ENCODE data around the gene ADTRP. TPM values are rescaled to one million over a fixed set of nuclear protein-coding genes. Genes with fewer than 3 reads are reported as not detected.

Gene ADTRP
- total RNA-seq, 4 donors from 2014 or later, result 119 to 199 (median 181) TPM

GRCh38 chr6:11795403-11795802, 16.8 kb upstream of the ADTRP start:
- 63 to 72% methylated on average over 4 of the region's 4 CpGs for WGBS, 2 donors (ENCODE audit: low coverage in 1 of 2)
- DNase-seq, result no peak

GRCh38 chr6:11793277-11793676, 14.7 kb upstream of the ADTRP start:
- in situ Hi-C loops (cut with MboI; ENCODE audit: low pct_ligation_motif_present in 1 of 4, low pct_unique_long_range_greater_than_20kb in 1 of 4, low sequenced_read_pairs in 3 of 4), result no loop called here
- intact Hi-C loops (cut with DNase I; ENCODE audit: low total_unique reads), result no loop called here

More at GRCh38 chr6:11795403-11795802, 16.8 kb upstream of the ADTRP start:
- in situ Hi-C loops (cut with MboI; ENCODE audit: low pct_ligation_motif_present in 1 of 4, low pct_unique_long_range_greater_than_20kb in 1 of 4, low sequenced_read_pairs in 3 of 4) (no loop called here), intact Hi-C loops (cut with DNase I; ENCODE audit: low total_unique reads) (no loop called here)
- H3K9me3 ChIP-seq, result no peaks in the 10 kb centered on the region
- TF ChIP-seq EP300 (IDR thresholded peaks at IDR 0.05; ENCODE audit: low read depth) (no peak), POLR2A (IDR thresholded peaks at IDR 0.05) (no peak), CTCF (IDR thresholded peaks at IDR 0.05) (no peak), POLR2AphosphoS5 (IDR thresholded peaks at IDR 0.05) (no peak)
- H3K4me1 ChIP-seq, result peaks cover 0 to 18% (median 2%) of the 10 kb centered on the region in 4 donors
- H3K36me3 ChIP-seq, result no peaks in the 10 kb centered on the region
- no peaks in the 10 kb centered on the region for H3K27me3 ChIP-seq
- H3K27ac ChIP-seq, result peak overlapping the region; percentile 48 to 59 (median 50)
- no peak overlapping the region for H3K4me3 ChIP-seq

GRCh38 chr6:11791354-11792107, 12.9 kb upstream of the ADTRP start:
- no peak for DNase-seq
- in situ Hi-C loops (cut with MboI; ENCODE audit: low pct_ligation_motif_present in 1 of 4, low pct_unique_long_range_greater_than_20kb in 1 of 4, low sequenced_read_pairs in 3 of 4) (no loop called here), intact Hi-C loops (cut with DNase I; ENCODE audit: low total_unique reads) (no loop called here)
- no peak overlapping the region for H3K4me3 ChIP-seq
- H3K4me1 ChIP-seq, result peaks cover 0 to 15% (median 3%) of the 10 kb centered on the region in 4 donors
- H3K36me3 ChIP-seq, result no peaks in the 10 kb centered on the region
- H3K27me3 ChIP-seq, result no peaks in the 10 kb centered on the region
- WGBS, 2 donors (ENCODE audit: low coverage in 1 of 2), result 83 to 87% methylated on average over 2 to 8 of the region's 8 CpGs
- no peaks in the 10 kb centered on the region for H3K9me3 ChIP-seq
- no peak overlapping the region for H3K27ac ChIP-seq
- TF ChIP-seq CTCF (IDR thresholded peaks at IDR 0.05), result no peak
- TF ChIP-seq POLR2A (IDR thresholded peaks at IDR 0.05), result no peak
- no peak for TF ChIP-seq POLR2AphosphoS5 (IDR thresholded peaks at IDR 0.05)
- no peak for TF ChIP-seq EP300 (IDR thresholded peaks at IDR 0.05; ENCODE audit: low read depth)

More at GRCh38 chr6:11793277-11793676, 14.7 kb upstream of the ADTRP start:
- DNase-seq, result no peak
- 72 to 75% methylated on average over 1 of the region's 1 CpG for whole genome bisulfite sequencing, 2 donors (ENCODE audit: low coverage in 1 of 2)
- no peak for TF ChIP-seq POLR2AphosphoS5 (IDR thresholded peaks at IDR 0.05)
- TF ChIP-seq CTCF (IDR thresholded peaks at IDR 0.05), result no peak
- TF ChIP-seq EP300 (IDR thresholded peaks at IDR 0.05; ENCODE audit: low read depth), result no peak
- TF ChIP-seq POLR2A (IDR thresholded peaks at IDR 0.05), result no peak
- H3K27me3 ChIP-seq, result no peaks in the 10 kb centered on the region
- H3K4me1 ChIP-seq, result peaks cover 0 to 18% (median 2%) of the 10 kb centered on the region in 4 donors
- no peak overlapping the region for H3K27ac ChIP-seq
- H3K9me3 ChIP-seq, result no peaks in the 10 kb centered on the region
- no peaks in the 10 kb centered on the region for H3K36me3 ChIP-seq
- no peak overlapping the region for H3K4me3 ChIP-seq

- DNase-seq, result no peak
- H3K9me3 ChIP-seq, result no peaks in the 10 kb centered on the region
- H3K27ac ChIP-seq, result no peak overlapping the region
- no peak for TF ChIP-seq POLR2AphosphoS5 (IDR thresholded peaks at IDR 0.05)
- TF ChIP-seq EP300 (IDR thresholded peaks at IDR 0.05; ENCODE audit: low read depth), result no peak
- TF ChIP-seq CTCF (IDR thresholded peaks at IDR 0.05), result no peak
- no peak for TF ChIP-seq POLR2A (IDR thresholded peaks at IDR 0.05)
- peaks cover 0 to 19% (median 4%) of the 10 kb centered on the region in 4 donors for H3K4me1 ChIP-seq
- in situ Hi-C loops (cut with MboI; ENCODE audit: low pct_ligation_motif_present in 1 of 4, low pct_unique_long_range_greater_than_20kb in 1 of 4, low sequenced_read_pairs in 3 of 4) (no loop called here), intact Hi-C loops (cut with DNase I; ENCODE audit: low total_unique reads) (no loop called here)
- H3K4me3 ChIP-seq, result no peak overlapping the region
- 97 to 100% methylated on average over 4 to 5 of the region's 5 CpGs for WGBS, 2 donors (ENCODE audit: low coverage in 1 of 2)
- H3K36me3 ChIP-seq, result no peaks in the 10 kb centered on the region
- H3K27me3 ChIP-seq, result no peaks in the 10 kb centered on the region
Observed at GRCh38 chr6:11789744-11790143, 11.1 kb upstream of the ADTRP start.
